ENCODE measurements around the gene PDE7B. TPM values are rescaled to one million over a fixed set of nuclear protein-coding genes. Genes with fewer than 3 reads are reported as not detected.

The PDE7B gene
- total and polyA plus RNA-seq, 9 of the 15 experiments (the other 6 are each of a cell fraction or from before 2014, with no cell fraction given) = 0.01 TPM; not detected in 8

GRCh38 chr6:135801755-135802465 lies 49.6 kb upstream of the PDE7B start:
- no peaks in the 10 kb centered on the region for H3K36me3 ChIP-seq (ENCODE audit: control insufficient read depth, insufficient read depth, low read length)
- in situ Hi-C loops (cut with MboI) (no loop called here), intact Hi-C loops (cut with micrococcal nuclease) (no loop called here)
- no peak overlapping the region for H2AFZ ChIP-seq (ENCODE audit: low read depth, low read length)
- ATAC-seq (no peak), DNase-seq (ENCODE audit: extremely low read depth in 1 of 4, low spot score in 3 of 4) (no peak), FAIRE-seq (no peak)
- H3K27me3 ChIP-seq (ENCODE audit: control insufficient read depth in 2 of 2, insufficient read depth in 2 of 2, low read length in 2 of 2) = no peaks in the 10 kb centered on the region; a peak in 1 of 5 replicates
- CTCF ChIA-PET (ENCODE audit: low intra/inter-chr PET ratio) = no interaction called here
- H3K4me2 ChIP-seq (ENCODE audit: insufficient read depth, low read length) = no peak overlapping the region
- H3K9me3 ChIP-seq (replicated peaks; ENCODE audit: control insufficient read depth, insufficient read depth, low read depth, low read length) = no peaks in the 10 kb centered on the region
- POLR2A ChIA-PET = no interaction called here
- H4K20me1 ChIP-seq (replicated peaks; ENCODE audit: control insufficient read depth, insufficient read depth, low read length) = no peaks in the 10 kb centered on the region
- BruUV-seq (replicated peaks) = no TSS peak
- H3K9ac ChIP-seq (ENCODE audit: insufficient read depth in 1 of 2, low read depth in 2 of 2, low read length in 2 of 2) = no peak overlapping the region
- no peak overlapping the region for H3K4me3 ChIP-seq
- WGBS (ENCODE audit: insufficient coverage, low coverage, missing lambda C conversion rate) = 0% methylated on average over 2 of the region's 2 CpGs
- TF ChIP-seq CREB1 (IDR thresholded peaks at IDR 0.05) = no peak
- no peak for TF ChIP-seq CREB1 (CRISPR knock-in tag; IDR thresholded peaks at IDR 0.05)
- no peak for TF ChIP-seq ZNF583 (CRISPR knock-in tag; IDR thresholded peaks at IDR 0.05)
- TF ChIP-seq ZNF668 (CRISPR knock-in tag; IDR thresholded peaks at IDR 0.05) = no peak
- no peak for TF ChIP-seq ZNF830 (CRISPR knock-in tag; IDR thresholded peaks at IDR 0.05)
- no peak for TF ChIP-seq SAFB (IDR thresholded peaks at IDR 0.05; ENCODE audit: borderline replicate concordance, low read depth, low read length)
- H3K9me1 ChIP-seq (ENCODE audit: control insufficient read depth, insufficient read depth, low read length) = no peaks in the 10 kb centered on the region
- no peaks in the 10 kb centered on the region for H3K79me2 ChIP-seq (ENCODE audit: control insufficient read depth, insufficient read depth, low read length)
- H3K4me1 ChIP-seq (replicated peaks in 1 of 2; ENCODE audit: control insufficient read depth in 2 of 2, insufficient read depth in 2 of 2, low read length in 2 of 2) = no peaks in the 10 kb centered on the region
- H3K27ac ChIP-seq (ENCODE audit: extremely low read depth, low read depth, low read length) = no peak overlapping the region

DNA sequence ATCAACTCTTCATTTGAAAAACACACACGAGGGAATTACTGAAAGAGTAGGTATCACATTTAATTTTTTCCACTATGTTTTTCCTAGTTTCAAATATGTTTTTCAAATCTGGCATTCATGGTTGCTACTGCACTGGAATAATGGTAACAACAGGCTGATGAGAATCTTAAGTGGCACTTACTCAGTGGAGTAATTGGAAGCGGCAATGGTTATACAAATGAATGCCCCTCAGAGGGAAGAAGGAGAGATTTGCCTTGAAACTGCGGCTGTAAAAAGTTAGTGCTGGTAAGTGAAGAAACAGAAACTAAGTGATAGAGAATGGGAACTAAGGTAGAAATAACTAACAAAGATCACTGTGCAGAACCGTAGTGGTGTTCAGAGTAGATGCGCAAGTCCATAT lies 41.0 kb upstream of the PDE7B start:
- intact Hi-C loops (cut with micrococcal nuclease) = no loop called here
- Histone ChIP-seq H3K9ac (ENCODE audit: insufficient read depth in 1 of 2, low read depth in 2 of 2, low read length in 2 of 2) (no peak overlapping the region), H3K4me3 (no peak overlapping the region), H3K4me1 (replicated peaks in 1 of 2; ENCODE audit: control insufficient read depth in 2 of 2, insufficient read depth in 2 of 2, low read length in 2 of 2) (no peaks in the 10 kb centered on the region), H2AFZ (ENCODE audit: low read depth, low read length) (no peak overlapping the region), H3K27me3 (ENCODE audit: control insufficient read depth in 2 of 2, insufficient read depth in 2 of 2, low read length in 2 of 2) (no peaks in the 10 kb centered on the region; a peak in 1 of 5 replicates), H3K36me3 (ENCODE audit: control insufficient read depth, insufficient read depth, low read length) (no peaks in the 10 kb centered on the region), H3K4me2 (ENCODE audit: insufficient read depth, low read length) (no peak overlapping the region), H3K27ac (ENCODE audit: extremely low read depth, low read depth, low read length) (no peak overlapping the region), H3K79me2 (ENCODE audit: control insufficient read depth, insufficient read depth, low read length) (no peaks in the 10 kb centered on the region), H3K9me3 (replicated peaks; ENCODE audit: control insufficient read depth, insufficient read depth, low read depth, low read length) (no peaks in the 10 kb centered on the region), H4K20me1 (replicated peaks; ENCODE audit: control insufficient read depth, insufficient read depth, low read length) (no peaks in the 10 kb centered on the region), H3K9me1 (ENCODE audit: control insufficient read depth, insufficient read depth, low read length) (no peaks in the 10 kb centered on the region)
- no peak for FAIRE-seq
- ChIA-PET POLR2A (no interaction called here), CTCF (ENCODE audit: low intra/inter-chr PET ratio) (no interaction called here)
- in situ Hi-C loops (cut with MboI) = no loop called here
- BruUV-seq (replicated peaks) = no TSS peak
- 11% methylated on average over 5 of the region's 5 CpGs for WGBS (ENCODE audit: insufficient coverage, low coverage, missing lambda C conversion rate)
- ATAC-seq = no peak
- TF ChIP-seq ZNF778 (CRISPR knock-in tag; IDR thresholded peaks at IDR 0.05) (no peak), MLLT1 (IDR thresholded peaks at IDR 0.05) (no peak), CHAMP1 (IDR thresholded peaks at IDR 0.05) (no peak)
- TF ChIP-seq, protein P1, sequence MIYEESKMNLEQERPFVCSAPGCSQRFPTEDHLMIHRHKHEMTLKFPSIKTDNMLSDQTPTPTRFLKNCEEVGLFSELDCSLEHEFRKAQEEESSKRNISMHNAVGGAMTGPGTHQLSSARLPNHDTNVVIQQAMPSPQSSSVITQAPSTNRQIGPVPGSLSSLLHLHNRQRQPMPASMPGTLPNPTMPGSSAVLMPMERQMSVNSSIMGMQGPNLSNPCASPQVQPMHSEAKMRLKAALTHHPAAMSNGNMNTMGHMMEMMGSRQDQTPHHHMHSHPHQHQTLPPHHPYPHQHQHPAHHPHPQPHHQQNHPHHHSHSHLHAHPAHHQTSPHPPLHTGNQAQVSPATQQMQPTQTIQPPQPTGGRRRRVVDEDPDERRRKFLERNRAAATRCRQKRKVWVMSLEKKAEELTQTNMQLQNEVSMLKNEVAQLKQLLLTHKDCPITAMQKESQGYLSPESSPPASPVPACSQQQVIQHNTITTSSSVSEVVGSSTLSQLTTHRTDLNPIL (CRISPR knock-in tag; IDR thresholded peaks at IDR 0.05) = no peak
- no peak for DNase-seq (ENCODE audit: extremely low read depth in 1 of 4, low spot score in 3 of 4)
